ENCODE results near the gene BCL2.
"Not testable (repeated sequence)": the region's sequence is repeated elsewhere in the genome, so short reads cannot be mapped to it uniquely, and the experiment has no call there.

The BCL2 gene

DNA sequence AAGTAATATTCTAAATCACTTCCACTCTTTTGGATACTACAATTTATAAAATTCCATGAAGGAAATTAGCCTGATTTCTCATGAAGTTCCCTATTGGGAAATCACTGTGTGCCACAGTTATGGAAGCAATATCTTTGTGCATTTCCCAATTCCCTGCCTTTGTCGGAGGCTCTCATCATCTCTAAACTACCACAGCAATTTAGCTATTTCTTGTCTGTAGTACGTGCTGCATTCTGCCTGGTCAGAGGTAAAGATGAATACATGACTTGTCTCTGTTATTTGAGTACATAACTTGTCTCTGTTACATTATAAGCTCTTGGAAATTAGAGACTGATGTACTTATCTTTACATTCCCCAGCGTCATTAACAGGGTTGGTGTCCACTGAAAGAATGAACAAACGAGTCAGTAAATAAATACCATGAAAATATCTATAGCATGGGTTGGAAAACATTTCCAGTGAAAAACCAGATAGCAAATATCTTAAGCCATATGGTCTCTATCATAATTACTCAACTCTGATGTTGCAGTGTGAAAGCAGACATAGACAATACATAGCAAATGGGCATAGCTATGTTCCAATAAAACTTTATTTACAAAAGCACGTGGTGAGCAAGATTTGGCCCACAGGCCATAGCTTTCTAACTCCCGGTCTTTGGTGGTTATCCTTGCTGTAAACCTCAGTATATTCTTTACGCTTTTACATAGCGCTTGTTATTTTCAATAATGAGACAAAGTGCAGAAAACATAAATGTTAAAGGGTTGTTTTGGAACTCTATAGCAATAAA, 78.8 kb downstream of the BCL2 start:
- DNase-seq (ENCODE audit: extremely low read depth, insufficient read length): no peak
- no peak overlapping the region for H3K4me3 ChIP-seq (replicated peaks; ENCODE audit: low read depth, low read length)
- H3K27me3 ChIP-seq (replicated peaks; ENCODE audit: control insufficient read depth, insufficient read depth, low read length): no peaks in the 10 kb centered on the region
- H3K36me3 ChIP-seq (ENCODE audit: control insufficient read depth, insufficient read depth, low read length): peaks cover 5% of the 10 kb centered on the region
- TF ChIP-seq, protein P1, sequence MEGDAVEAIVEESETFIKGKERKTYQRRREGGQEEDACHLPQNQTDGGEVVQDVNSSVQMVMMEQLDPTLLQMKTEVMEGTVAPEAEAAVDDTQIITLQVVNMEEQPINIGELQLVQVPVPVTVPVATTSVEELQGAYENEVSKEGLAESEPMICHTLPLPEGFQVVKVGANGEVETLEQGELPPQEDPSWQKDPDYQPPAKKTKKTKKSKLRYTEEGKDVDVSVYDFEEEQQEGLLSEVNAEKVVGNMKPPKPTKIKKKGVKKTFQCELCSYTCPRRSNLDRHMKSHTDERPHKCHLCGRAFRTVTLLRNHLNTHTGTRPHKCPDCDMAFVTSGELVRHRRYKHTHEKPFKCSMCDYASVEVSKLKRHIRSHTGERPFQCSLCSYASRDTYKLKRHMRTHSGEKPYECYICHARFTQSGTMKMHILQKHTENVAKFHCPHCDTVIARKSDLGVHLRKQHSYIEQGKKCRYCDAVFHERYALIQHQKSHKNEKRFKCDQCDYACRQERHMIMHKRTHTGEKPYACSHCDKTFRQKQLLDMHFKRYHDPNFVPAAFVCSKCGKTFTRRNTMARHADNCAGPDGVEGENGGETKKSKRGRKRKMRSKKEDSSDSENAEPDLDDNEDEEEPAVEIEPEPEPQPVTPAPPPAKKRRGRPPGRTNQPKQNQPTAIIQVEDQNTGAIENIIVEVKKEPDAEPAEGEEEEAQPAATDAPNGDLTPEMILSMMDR (IDR thresholded peaks at IDR 0.05; ENCODE audit: insufficient read depth, low read length, poor library complexity, severe bottlenecking): no peak

GRCh38 chr18:63238693-63239075, 80.9 kb downstream of the BCL2 start:
- Histone ChIP-seq H3K27me3 (replicated peaks; ENCODE audit: control insufficient read depth, insufficient read depth, low read length) (no peaks in the 10 kb centered on the region), H3K4me3 (replicated peaks; ENCODE audit: low read depth, low read length) (no peak overlapping the region), H3K36me3 (ENCODE audit: control insufficient read depth, insufficient read depth, low read length) (peaks cover 5% of the 10 kb centered on the region)
- TF ChIP-seq, protein P1 (IDR thresholded peaks at IDR 0.05; ENCODE audit: insufficient read depth, low read length, poor library complexity, severe bottlenecking): no peak
- DNase-seq (ENCODE audit: extremely low read depth, insufficient read length): no peak

- TF ChIP-seq, protein P1 (IDR thresholded peaks at IDR 0.05; ENCODE audit: insufficient read depth, low read length, poor library complexity, severe bottlenecking): no peak
- Histone ChIP-seq H3K27me3 (replicated peaks; ENCODE audit: control insufficient read depth, insufficient read depth, low read length) (no peaks in the 10 kb centered on the region), H3K4me3 (replicated peaks; ENCODE audit: low read depth, low read length) (no peak overlapping the region), H3K36me3 (ENCODE audit: control insufficient read depth, insufficient read depth, low read length) (peaks cover 5% of the 10 kb centered on the region)
- no peak for DNase-seq (ENCODE audit: extremely low read depth, insufficient read length)
Measured at GRCh38 chr18:63237881-63238692, 81.5 kb downstream of the BCL2 start.

GRCh38 chr18:63236921-63237846, 82.4 kb downstream of the BCL2 start:
- peaks cover 5% of the 10 kb centered on the region for H3K36me3 ChIP-seq (ENCODE audit: control insufficient read depth, insufficient read depth, low read length)
- no peaks in the 10 kb centered on the region for H3K27me3 ChIP-seq (replicated peaks; ENCODE audit: control insufficient read depth, insufficient read depth, low read length)
- no peak for DNase-seq (ENCODE audit: extremely low read depth, insufficient read length)
- TF ChIP-seq, protein P1 (IDR thresholded peaks at IDR 0.05; ENCODE audit: insufficient read depth, low read length, poor library complexity, severe bottlenecking): no peak
- H3K4me3 ChIP-seq (replicated peaks; ENCODE audit: low read depth, low read length): no peak overlapping the region

GRCh38 chr18:63236406-63236805, 83.2 kb downstream of the BCL2 start:
- DNase-seq (ENCODE audit: extremely low read depth, insufficient read length): no peak
- no peak overlapping the region for H3K4me3 ChIP-seq (replicated peaks; ENCODE audit: low read depth, low read length)
- H3K27me3 ChIP-seq (replicated peaks; ENCODE audit: control insufficient read depth, insufficient read depth, low read length): no peaks in the 10 kb centered on the region
- TF ChIP-seq, protein P1 (IDR thresholded peaks at IDR 0.05; ENCODE audit: insufficient read depth, low read length, poor library complexity, severe bottlenecking): no peak
- H3K36me3 ChIP-seq (ENCODE audit: control insufficient read depth, insufficient read depth, low read length): peaks cover 5% of the 10 kb centered on the region

DNA sequence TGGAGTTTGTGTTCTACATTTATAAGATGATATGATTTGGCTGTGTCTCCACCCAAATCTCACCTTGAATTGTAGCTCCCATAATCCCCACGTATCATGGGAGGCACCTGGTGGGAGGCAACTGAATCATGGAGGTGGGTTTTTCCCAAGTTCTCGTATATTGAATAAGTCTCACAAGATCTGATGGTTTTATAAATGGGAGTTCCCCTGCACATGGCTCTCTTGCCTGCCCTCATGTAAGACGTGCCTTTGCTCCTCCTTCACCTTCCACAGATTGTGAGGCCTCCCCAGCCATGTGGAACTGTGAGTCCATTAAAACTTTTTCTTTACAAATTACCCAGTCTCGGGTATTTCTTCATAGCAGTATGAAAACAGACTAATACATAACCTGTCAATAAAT, 83.6 kb downstream of the BCL2 start:
- H3K27me3 ChIP-seq (replicated peaks; ENCODE audit: control insufficient read depth, insufficient read depth, low read length); H3K4me3 ChIP-seq (replicated peaks; ENCODE audit: low read depth, low read length); DNase-seq (ENCODE audit: extremely low read depth, insufficient read length); H3K36me3 ChIP-seq (ENCODE audit: control insufficient read depth, insufficient read depth, low read length): not testable (repeated sequence)

Measured in GM06990 (cell line).